Caco-2 (cell line): ENCODE measurements around the gene UBQLN4. TPM values are rescaled to one million over a fixed set of nuclear protein-coding genes. Genes with fewer than 3 reads are reported as not detected.

Source experiments
- BruUV-seq: library from RNA; stranded (reverse); fragments of 400-500 nt; replicated peaks from 2 replicates; lab custom pipeline; 2021; lab: Mats Ljungman, UMichigan
- CTCF ChIA-PET: fragments of 300-600 bp; sonication (Branson Sonifier 250); formaldehyde crosslinking; loops from one replicate; lab custom pipeline; 2022; ENCODE audit warnings: antibody characterized with exemption; lab: Charles Lee
- POLR2A ChIA-PET: fragments of 300-600 bp; sonication (Branson Sonifier 250); formaldehyde crosslinking; loops from one replicate; lab custom pipeline; 2022; ENCODE audit warnings: antibody characterized with exemption; lab: Charles Lee
- DNase-seq, 2 experiments: peaks; one replicate each; pipeline versions ENCODE4 v3.0.0 to v3.0.0-alpha.2; 2020 to 2022
- H3K27me3 ChIP-seq: replicated peaks from 2 replicates; pipeline ENCODE4 v1.6.0; 2011; ENCODE audit warnings: low read length; ENCODE audit not compliant: control insufficient read depth, insufficient read depth
- H3K36me3 ChIP-seq: 2 replicates; pipeline ENCODE4 v1.5.1; 2011; ENCODE audit warnings: low read length; ENCODE audit not compliant: control insufficient read depth, insufficient read depth
- H3K4me1 ChIP-seq: fragments of 250-450 bp; sonication (Bioruptor Pico); 2 replicates; pipeline ENCODE4 v1.5.1; 2020; ENCODE audit warnings: mild to moderate bottlenecking
- H3K4me3 ChIP-seq: 2 replicates; pipeline ENCODE4 v1.5.1; 2011; ENCODE audit warnings: low read depth, mild to moderate bottlenecking, control low read depth, low read length
- H3K9me3 ChIP-seq: fragments of 250-450 bp; sonication (Bioruptor Pico); 2 replicates; pipeline ENCODE4 v1.5.1; 2020; ENCODE audit warnings: mild to moderate bottlenecking, moderate library complexity
- H3K27ac Mint-ChIP-seq: one replicate; pipeline ENCODE4 v1.8.0; 2022; ENCODE audit warnings: mixed read lengths; ENCODE audit not compliant: unreplicated experiment
- H3K27me3 Mint-ChIP-seq: one replicate; pipeline ENCODE4 v1.8.0; 2022; ENCODE audit warnings: mixed read lengths; ENCODE audit not compliant: insufficient read depth, unreplicated experiment
- H3K36me3 Mint-ChIP-seq: one replicate; pipeline ENCODE4 v1.8.0; 2022; ENCODE audit warnings: mild to moderate bottlenecking, mixed read lengths; ENCODE audit not compliant: insufficient read depth, unreplicated experiment
- H3K4me1 Mint-ChIP-seq: one replicate; pipeline ENCODE4 v1.8.0; 2022; ENCODE audit warnings: low read depth, mixed read lengths; ENCODE audit not compliant: unreplicated experiment
- H3K4me3 Mint-ChIP-seq: one replicate; pipeline ENCODE4 v1.8.0; 2022; ENCODE audit warnings: mild to moderate bottlenecking, moderate library complexity, mixed read lengths; ENCODE audit not compliant: unreplicated experiment
- H3K9me3 Mint-ChIP-seq: one replicate; pipeline ENCODE4 v1.8.0; 2022; ENCODE audit warnings: mixed read lengths; ENCODE audit not compliant: unreplicated experiment
- intact Hi-C: fragments of 100-400 bp; cut with micrococcal nuclease; formaldehyde crosslinking; loops from one replicate; pipeline ENCODE4 v1.10.0; 2022; ENCODE audit not compliant: unreplicated experiment
- total RNA-seq: library from RNA; stranded (reverse); gene quantifications from 2 replicates; pipeline ENCODE4 v1.2.3, GENCODE V29; 2022
- TF ChIP-seq, protein P1 (sequence below), 2 experiments: fragments of 200-600 bp in 1 of 2; IDR thresholded peaks; 1 replicate in 1 of 2; 2 replicates in 1 of 2; pipeline versions ENCODE4 v1.5.1 to v1.8.0; 2011 to 2022; ENCODE audit warnings: antibody characterized with exemption in 1 of 2, control low read depth in 1 of 2, inconsistent platforms in 1 of 2, low read depth in 1 of 2, low read length in 1 of 2, mild to moderate bottlenecking in 1 of 2, moderate library complexity in 1 of 2; ENCODE audit not compliant: insufficient read depth in 1 of 2, severe bottlenecking in 1 of 2, unreplicated experiment in 1 of 2

UBQLN4 gene
- total RNA-seq, 1 experiment from 2014 or later = 60.9 TPM

- Mint-ChIP-seq H3K36me3 (peaks cover 27% of the 10 kb centered on the region), H3K4me3 (no peak overlapping the region), H3K27ac (no peak overlapping the region), H3K9me3 (no peaks in the 10 kb centered on the region), H3K4me1 (peaks cover 59% of the 10 kb centered on the region), H3K27me3 (no peaks in the 10 kb centered on the region)
- ChIA-PET CTCF (interaction anchor here (1.1 to 10.1 kb wide), 2 partner anchors 28 to 131 kb away, joined by 3 to 115 read pairs; no protein-coding TSS in a partner anchor), POLR2A (no interaction called here)
- Histone ChIP-seq H3K27me3 (no peaks in the 10 kb centered on the region), H3K9me3 (no peaks in the 10 kb centered on the region), H3K4me3 (no peak overlapping the region), H3K36me3 (no peaks in the 10 kb centered on the region), H3K4me1 (peaks cover 42% of the 10 kb centered on the region)
- intact Hi-C loops = no loop called here
- no peak for DNase-seq
- TF ChIP-seq, protein P1, sequence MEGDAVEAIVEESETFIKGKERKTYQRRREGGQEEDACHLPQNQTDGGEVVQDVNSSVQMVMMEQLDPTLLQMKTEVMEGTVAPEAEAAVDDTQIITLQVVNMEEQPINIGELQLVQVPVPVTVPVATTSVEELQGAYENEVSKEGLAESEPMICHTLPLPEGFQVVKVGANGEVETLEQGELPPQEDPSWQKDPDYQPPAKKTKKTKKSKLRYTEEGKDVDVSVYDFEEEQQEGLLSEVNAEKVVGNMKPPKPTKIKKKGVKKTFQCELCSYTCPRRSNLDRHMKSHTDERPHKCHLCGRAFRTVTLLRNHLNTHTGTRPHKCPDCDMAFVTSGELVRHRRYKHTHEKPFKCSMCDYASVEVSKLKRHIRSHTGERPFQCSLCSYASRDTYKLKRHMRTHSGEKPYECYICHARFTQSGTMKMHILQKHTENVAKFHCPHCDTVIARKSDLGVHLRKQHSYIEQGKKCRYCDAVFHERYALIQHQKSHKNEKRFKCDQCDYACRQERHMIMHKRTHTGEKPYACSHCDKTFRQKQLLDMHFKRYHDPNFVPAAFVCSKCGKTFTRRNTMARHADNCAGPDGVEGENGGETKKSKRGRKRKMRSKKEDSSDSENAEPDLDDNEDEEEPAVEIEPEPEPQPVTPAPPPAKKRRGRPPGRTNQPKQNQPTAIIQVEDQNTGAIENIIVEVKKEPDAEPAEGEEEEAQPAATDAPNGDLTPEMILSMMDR (IDR thresholded peaks at IDR 0.05; ENCODE audit: insufficient read depth in 1 of 2, low read depth in 1 of 2, low read length in 1 of 2, severe bottlenecking in 1 of 2, unreplicated experiment in 1 of 2) = no peak
- no TSS peak for BruUV-seq
Measured at GRCh38 chr1:156101880-156102279, 48.3 kb upstream of the UBQLN4 start.

DNA sequence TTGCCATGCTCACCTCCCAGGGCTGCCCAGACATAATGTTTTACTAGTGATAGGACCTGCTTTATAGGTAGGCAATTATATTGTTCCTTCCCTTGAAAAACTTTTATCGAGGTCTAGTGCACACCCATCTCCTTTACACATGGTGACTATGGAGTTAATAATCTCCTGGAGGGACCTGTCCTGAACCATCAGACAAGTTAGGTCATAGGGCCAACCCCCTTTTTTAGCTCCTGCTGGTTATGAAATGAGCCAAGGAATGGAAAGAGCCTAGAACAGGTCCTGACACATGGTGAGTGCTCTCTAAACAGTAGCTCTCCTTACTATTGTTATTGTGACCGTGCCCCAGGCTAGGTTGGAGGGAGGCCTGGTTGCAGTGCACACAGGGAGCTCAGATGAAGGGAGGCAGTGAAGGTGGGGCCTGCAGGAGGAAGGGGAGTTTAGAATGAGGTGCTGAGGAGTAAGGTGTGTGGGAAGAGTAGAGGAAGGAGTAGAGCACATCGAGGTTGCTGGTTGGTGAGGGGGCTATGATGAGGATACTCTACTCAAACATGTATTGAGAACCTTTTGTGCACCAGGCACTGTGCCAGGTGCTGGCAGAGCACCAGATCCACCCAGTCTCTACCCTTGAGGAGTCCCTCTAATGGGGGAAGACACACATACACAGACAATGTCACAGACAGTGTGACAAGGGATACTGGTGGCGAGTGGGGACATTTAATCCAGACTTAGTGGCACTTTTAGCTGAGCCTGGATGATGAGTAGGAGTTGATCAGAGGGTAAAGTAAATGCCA lies 46.8 kb upstream of the UBQLN4 start:
- H3K36me3 Mint-ChIP-seq = peaks cover 16% of the 10 kb centered on the region
- no TSS peak for BruUV-seq
- H3K4me3 Mint-ChIP-seq = no peak overlapping the region
- H3K4me3 ChIP-seq = no peak overlapping the region
- CTCF ChIA-PET = interaction anchor here (0.7 to 10.1 kb wide), 5 partner anchors 10 to 133 kb away, joined by 3 to 115 read pairs (median 4); no protein-coding TSS in a partner anchor
- H3K4me1 ChIP-seq = peaks cover 48% of the 10 kb centered on the region
- peaks cover 64% of the 10 kb centered on the region for H3K4me1 Mint-ChIP-seq
- no peaks in the 10 kb centered on the region for H3K9me3 Mint-ChIP-seq
- H3K27me3 Mint-ChIP-seq = no peaks in the 10 kb centered on the region
- no peaks in the 10 kb centered on the region for H3K36me3 ChIP-seq
- TF ChIP-seq, protein P1 (IDR thresholded peaks at IDR 0.05; ENCODE audit: insufficient read depth in 1 of 2, low read depth in 1 of 2, low read length in 1 of 2, severe bottlenecking in 1 of 2, unreplicated experiment in 1 of 2) = no peak
- H3K27me3 ChIP-seq = no peaks in the 10 kb centered on the region
- H3K9me3 ChIP-seq = no peaks in the 10 kb centered on the region
- DNase-seq = no peak
- POLR2A ChIA-PET = no interaction called here
- intact Hi-C loops = loop anchor here (1.0 kb wide), 1 partner anchor 30 kb away; no protein-coding TSS in a partner anchor
- no peak overlapping the region for H3K27ac Mint-ChIP-seq

DNA sequence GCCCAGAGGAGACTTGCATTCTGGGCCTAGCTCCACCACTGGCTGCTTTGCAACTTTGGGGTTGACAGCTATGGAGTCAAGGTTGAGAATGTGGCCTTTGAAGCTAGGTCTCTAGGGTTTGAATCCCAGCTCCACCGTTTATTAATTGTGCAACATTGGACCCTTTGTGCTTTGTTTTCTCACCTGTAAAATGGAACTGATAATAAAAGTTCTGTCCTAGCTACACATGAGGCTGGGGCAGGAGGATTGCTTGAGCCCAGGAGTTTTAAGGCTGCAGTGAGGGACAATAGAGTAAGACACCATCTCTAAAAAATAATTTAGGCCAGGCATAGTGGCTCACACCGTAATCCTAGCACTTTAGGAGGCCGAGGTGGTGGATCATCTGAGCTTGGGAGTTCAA lies 45.7 kb upstream of the UBQLN4 start:
- ChIA-PET CTCF (interaction anchor here (1.2 to 10.1 kb wide), 4 partner anchors 16 to 126 kb away, joined by 3 to 115 read pairs (median 17); no protein-coding TSS in a partner anchor), POLR2A (interaction anchor here (0.9 kb wide), 1 partner anchor 15 kb away, joined by 3 read pairs; no protein-coding TSS in a partner anchor)
- no peak overlapping the region for H3K4me3 ChIP-seq
- Mint-ChIP-seq H3K27me3 (no peaks in the 10 kb centered on the region), H3K4me1 (peaks cover 54% of the 10 kb centered on the region), H3K4me3 (no peak overlapping the region), H3K9me3 (no peaks in the 10 kb centered on the region), H3K27ac (no peak overlapping the region), H3K36me3 (peaks cover 14% of the 10 kb centered on the region)
- H3K36me3 ChIP-seq = no peaks in the 10 kb centered on the region
- no peaks in the 10 kb centered on the region for H3K27me3 ChIP-seq
- TF ChIP-seq, protein P1 (IDR thresholded peaks at IDR 0.05; ENCODE audit: insufficient read depth in 1 of 2, low read depth in 1 of 2, low read length in 1 of 2, severe bottlenecking in 1 of 2, unreplicated experiment in 1 of 2) = no peak
- intact Hi-C loops = no loop called here
- H3K9me3 ChIP-seq = no peaks in the 10 kb centered on the region
- no peak for DNase-seq
- peaks cover 37% of the 10 kb centered on the region for H3K4me1 ChIP-seq
- no TSS peak for BruUV-seq
